GM19324 (cell line): ENCODE measurements around the gene TMEM238L.

ENCODE experiments used
- ATAC-seq: cut with Tn5 transposase; IDR thresholded peaks from one replicate; pipeline ENCODE4 v1.9.1; 2021; ENCODE audit warnings: mild to moderate bottlenecking, moderate library complexity; ENCODE audit not compliant: unreplicated experiment, low FRiP score

Gene TMEM238L

DNA sequence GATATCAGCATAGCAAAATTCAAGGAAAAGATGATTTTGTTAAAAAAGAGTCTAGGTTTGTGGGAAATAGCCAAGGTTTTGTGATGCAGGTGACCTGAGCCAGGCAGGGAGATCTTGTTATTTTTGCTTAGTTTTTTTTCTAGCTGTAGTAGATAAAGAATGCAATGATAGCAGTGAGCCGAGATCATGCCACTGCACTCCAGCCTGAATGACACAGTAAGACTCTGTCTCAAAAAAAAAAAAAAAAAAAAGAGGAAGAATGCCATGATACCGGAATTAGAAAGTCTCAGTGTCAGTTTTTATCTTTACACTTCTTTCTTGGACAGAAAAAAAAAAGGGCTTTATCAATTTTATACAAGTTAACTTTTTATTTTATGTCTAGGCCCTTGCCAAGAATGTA, 27.5 kb downstream of the TMEM238L start:
- no peak for ATAC-seq

DNA sequence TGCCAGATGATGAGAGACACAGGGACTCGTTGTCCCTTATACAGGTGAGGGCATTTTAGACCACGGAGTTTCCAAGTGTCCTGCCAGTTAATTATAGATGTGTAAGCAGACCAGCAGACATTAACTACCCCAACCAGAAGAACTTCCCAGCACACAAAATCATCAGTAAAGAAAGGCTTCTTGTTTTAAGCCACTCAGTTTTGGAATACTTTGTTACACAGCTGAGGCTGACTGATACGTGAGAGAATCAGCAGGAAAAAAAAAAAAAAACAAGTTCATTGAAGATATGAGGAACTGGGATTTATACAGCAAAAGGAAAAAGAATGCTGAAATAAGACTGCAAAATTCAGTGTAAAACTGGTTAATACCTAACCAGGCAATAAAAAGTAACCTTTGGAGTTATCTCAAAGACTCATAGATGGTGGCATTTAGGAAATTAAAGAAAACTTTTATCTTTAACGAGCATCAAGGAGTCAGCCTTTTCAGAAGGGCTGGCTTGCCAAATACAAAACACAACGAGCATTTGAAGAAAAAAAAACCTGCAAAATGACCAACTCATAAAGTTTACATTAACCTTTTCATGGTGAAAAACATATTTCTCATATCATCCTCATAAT, 28.1 kb downstream of the TMEM238L start:
- no peak for ATAC-seq

DNA sequence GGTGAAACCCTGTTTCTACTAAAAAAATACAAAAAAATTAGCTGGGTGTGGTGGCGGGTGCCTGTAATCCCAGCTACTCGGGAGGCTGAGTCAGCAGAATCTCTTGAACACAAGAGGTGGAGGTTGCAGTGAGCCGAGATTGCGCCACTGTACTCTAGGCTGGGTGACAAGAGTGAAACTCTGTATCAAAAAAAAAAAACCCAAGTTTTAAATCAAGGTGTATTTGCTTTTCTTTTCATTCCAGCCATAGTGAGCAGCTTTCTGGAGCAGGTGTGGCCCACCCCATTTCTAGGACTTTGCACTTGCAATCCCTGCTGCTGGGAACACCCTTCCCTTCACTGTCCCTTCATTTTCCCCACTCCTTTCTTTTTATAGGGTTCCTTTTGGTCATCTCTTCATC, 28.8 kb downstream of the TMEM238L start:
- no peak for ATAC-seq

DNA sequence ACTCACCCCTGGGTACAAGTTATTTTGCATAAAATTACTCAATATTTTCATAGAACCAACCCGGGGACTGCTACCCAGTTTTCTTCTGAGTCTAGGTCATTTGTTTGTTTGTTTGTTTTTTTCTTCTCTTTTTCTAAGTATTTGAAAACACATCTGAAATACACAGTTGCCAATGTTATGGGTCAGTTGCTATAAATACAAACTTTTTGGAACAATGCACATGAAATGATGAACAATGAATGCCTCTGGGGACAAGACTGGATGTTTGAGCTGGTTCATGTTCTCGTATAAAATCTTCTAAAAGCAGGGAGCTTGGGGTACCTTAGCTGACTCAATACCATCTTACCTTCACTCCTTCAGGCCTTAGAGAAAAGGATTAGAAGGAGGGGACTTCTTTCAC, 30.5 kb downstream of the TMEM238L start:
- no peak for ATAC-seq

DNA sequence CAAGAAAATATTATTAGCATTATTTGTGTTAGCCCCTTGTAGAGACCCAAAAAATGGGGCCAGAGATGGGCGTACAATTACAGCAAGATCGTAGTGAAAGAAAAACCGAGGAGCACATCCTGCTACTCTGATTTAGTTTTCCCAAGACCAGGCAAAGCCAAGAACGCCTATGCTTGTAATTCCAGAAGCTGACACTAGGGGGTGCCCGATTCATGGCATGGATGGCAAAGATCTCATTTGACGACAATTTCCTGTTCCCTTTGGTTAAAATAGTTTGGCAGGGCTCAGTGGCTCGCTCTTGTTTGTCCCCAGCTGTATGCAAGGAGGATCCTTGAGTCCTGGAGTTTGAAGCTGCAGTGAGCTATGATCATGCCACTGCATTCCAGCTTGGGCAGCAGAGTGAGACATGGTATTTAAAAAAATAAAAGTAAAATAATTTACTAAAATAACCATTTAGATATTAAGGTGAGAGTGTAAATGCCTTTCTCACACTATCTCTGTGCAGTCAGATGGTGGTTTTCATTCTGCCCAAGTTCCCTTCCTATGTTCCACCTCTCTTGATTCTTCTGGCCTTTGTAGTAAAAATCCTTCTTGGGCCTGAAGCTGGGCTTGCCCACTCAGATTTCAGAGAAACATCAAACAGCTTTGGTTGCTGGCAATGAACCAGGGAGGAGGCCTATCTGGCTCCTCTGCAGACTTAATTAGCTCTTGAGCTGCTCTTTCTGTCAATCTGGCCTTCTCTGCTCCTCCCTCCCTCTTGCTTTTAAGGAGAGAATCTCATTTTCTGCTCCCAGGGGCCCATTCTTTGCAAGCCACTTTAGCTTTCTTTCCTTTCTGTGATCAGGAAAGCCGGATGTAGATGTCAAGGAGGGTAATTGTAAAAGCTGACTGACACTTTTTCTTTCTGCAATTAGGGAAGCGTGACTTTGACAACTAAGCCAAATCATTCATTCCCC, 31.2 kb downstream of the TMEM238L start:
- no peak for ATAC-seq

DNA sequence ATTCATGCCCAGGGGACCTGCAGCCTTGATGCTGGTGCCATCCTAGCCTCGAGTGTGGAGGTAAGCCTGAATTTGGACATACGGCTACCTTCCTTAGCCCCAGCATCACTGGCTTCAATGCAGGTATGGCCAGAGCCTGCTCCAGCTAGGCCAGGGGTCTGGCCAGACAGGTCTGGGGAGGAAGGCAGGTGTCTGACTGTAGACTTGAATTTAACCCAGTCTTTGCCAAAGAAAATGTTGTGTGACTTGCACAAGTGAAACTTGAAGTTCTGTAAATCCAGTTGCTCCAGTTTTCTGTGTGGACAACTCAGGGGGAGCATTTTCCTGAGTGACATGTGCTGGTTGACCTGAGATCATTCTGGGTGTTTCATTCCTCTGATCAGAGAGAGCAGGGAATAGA, 32.8 kb downstream of the TMEM238L start:
- ATAC-seq, result no peak

DNA sequence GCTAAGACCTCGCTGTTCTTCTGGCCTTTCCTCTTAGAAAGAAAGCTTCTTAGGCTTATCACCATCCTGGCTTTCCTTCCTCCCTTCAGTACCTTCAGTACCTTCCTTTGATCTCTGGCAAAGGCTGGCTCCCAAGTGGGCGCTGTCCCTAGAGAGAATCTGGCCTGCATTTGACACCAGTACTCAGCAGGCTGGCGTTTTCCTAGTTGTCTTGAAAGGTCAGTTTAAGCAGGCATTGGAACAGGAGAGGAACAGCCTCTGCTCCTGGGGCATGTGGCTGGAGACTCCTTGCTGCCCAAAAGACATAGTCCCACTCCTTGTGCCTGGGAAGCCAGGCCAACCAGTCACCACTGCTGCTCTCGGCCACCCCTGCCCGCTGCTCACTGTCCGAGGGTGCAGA, 34.1 kb downstream of the TMEM238L start:
- no peak for ATAC-seq

DNA sequence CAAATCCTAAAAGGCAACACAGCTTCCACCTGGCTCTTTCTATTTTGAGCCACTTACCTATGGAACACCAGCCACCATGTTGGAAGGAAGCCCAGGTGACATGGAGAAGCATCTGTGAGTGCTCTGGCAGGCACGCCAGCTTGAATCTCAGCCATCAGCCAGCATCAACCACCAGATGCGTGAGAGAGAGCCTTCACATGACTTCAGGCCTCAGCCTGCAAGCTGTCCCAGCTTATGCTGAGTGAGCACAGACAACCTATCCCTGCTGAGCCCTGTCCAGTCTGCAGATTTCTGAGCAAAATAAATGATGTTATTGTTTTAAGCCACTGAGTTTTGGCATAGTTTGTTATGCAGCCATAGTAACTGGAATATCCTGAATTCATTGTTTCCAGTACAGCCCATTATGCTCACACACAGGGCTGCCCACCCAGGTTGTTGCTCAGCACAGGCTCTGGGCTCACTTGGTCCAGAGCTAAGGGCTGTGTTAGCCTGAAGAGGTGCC, 35.1 kb downstream of the TMEM238L start:
- ATAC-seq, result no peak

DNA sequence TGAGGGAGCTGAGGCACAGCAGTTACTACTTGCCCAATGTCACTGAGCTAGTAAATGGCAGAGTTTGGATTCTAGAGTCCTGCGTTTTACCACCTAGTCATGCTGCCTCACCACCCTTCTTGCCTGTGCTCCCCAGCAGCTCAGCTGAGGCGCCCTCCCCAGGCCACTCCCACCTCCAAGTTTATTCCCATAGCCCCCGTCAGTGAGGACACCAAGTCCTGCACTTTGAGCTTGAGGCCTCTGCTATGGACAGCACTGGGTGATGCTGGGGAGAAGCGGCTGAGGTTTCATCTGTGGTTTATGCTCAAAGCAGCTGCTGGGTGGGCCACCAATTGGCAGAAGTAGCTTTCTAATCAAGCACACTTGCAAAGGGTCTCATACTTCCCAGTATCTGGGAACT, 36.7 kb downstream of the TMEM238L start:
- ATAC-seq, result no peak

DNA sequence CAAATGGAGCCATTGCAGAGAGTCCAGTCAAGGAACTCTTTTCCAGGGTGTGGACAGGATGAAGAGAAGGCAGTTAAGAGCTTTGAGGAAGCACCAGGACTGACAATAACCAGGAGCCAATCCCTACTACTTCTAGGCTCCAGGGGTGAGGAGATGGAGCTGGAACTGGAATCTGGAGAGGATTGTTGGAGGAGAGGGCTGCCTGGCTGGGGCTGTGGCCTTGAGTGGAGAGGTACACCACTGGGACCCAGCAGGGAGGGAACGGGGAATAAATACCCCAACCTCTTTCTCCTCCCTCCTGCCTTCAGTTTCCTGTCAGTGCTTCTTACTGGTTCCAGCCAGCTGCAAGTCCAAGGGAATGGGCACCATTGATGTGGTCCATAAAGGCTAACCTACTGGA, 41.9 kb downstream of the TMEM238L start:
- ATAC-seq, result no peak

DNA sequence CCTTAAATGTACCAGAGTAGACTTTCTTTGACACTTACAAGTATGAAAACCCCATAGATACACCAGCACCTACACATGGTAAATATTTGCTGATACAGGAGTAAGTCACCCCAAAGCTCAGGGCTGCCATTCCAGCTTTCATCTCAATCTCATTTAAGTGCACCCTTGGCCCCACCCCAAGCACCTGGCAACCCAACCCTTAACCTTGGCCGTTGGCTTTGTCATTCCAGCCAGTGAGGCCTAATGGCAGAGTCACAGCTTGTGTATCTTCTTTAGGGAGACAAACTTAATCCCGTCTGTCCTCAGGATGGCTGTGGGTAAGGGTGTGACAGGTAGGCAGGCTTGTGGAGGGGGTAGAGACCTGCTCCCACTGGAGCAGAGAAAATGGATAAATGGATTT, 42.6 kb downstream of the TMEM238L start:
- ATAC-seq, result no peak

DNA sequence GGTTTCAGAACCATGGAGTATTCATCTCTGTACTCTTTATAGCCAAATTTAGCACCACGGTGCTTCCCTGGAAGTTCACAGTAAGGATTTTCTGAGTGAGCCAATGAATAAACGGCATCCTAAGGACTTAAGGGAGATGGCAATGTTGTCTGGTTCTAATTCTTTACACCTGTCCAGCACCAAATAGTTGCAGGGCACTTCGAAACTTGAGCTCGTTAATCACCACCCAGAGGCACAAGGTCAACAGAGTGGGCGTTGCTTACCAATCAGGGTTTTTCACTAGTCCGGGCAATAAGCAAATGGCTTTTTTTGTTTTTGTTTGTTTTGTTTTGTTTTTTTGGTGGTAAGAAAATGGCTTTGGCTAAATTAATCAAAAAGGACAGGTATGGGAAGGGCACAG, 45.8 kb downstream of the TMEM238L start:
- no peak for ATAC-seq

DNA sequence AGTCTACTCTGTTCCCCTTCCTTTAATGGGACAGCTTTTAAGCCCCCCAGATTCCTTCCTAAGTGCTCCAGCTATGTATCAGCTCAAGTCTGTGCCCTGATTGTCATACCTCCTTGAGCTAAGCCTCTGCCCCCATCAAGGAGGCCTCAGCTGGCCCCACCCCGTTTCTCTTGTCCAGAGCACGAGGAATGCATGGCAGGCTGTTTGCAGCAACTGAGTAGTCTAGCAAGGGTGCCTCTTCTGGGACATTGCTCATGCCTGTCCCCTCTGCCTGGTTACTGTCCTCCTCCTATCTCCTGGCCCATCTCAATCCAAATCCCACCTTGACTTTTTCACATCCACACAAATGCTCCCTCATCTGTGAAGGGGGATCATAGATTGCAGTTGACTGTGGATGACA, 46.3 kb downstream of the TMEM238L start:
- ATAC-seq, result no peak

DNA sequence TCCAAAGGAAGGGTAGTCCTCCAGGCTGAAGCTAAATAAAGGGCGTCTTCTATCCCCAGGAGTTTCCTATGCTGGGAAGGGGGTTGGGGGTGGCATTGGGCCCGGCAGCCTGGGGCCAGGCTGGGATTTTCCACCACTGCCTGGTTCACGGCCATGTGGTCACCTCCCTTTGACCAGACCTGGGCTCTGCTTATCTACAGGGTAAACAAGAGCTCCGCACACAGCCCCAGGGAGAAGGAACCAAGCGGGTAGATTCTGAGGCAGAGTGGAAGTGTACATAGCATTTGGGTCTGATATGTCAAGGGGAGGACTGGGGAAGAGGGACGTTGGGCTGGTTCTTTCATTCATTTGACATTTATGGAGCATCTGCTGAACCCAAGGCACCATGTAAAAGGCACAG, 46.8 kb downstream of the TMEM238L start:
- no peak for ATAC-seq

DNA sequence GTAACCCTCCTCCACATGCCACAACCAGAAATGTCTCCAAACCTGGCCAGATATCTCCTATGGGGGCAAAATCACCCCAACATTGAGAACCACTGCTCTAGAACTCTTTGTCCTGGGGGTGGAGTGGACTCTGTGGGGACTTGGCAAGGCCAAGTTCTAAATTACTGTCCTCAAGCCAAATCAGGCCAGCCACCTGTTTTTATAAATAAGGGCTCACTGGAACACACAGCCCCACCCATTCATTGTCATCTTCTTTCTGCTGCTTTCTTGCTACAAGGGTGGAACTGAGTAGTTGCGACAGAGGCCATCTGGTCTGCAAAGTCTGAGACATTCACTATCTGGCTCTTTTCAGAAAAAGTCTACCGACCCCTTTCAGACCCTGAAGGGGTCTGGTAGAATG, 47.3 kb downstream of the TMEM238L start:
- no peak for ATAC-seq

DNA sequence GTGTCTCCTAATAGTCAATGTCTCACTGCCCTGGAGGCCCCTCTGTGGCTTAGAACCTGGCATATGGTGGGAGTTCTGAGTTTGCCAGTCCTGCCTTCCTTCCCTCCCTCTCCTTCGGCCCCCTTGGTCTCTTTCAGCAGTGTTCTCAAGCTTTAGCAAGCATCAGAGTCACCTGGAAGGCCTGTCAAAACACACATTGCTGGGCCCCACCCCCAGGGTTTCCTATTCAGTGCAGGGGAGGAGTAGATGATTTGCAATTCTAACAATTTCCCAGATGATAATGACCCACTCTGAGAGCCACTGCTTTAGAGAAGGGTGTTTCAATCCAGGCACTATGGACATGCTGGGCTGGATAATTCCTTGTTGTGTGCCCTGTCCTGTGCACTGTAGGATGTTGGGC, 47.7 kb downstream of the TMEM238L start:
- ATAC-seq, result no peak

DNA sequence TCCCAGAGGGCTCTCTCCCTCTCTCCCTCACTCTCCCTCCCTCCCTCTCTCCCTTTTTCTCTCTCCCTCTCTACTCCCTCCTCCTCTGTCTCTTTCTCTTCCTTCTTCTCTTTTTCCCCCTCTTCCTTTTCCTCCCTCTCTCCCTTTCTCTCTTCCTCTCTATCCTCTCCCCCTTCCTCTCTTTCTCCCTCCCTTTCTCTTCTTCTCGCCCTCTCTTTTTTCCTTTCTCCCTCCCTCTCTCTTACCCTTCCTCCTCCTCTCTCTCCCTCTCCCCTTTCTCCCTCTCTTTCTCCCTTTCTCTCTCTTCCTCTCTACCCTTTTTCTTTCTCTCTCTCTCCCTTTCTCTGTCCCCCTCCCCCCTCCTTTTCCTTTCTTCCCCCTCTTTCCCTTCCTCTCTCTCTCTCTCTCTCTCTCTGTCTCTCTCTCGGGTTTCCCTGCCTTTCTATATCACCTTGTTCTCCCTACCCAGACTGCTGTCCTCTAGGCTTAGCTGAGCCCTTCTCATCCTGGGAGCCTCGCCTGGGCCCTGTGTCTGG, 48.2 kb downstream of the TMEM238L start:
- no peak for ATAC-seq

DNA sequence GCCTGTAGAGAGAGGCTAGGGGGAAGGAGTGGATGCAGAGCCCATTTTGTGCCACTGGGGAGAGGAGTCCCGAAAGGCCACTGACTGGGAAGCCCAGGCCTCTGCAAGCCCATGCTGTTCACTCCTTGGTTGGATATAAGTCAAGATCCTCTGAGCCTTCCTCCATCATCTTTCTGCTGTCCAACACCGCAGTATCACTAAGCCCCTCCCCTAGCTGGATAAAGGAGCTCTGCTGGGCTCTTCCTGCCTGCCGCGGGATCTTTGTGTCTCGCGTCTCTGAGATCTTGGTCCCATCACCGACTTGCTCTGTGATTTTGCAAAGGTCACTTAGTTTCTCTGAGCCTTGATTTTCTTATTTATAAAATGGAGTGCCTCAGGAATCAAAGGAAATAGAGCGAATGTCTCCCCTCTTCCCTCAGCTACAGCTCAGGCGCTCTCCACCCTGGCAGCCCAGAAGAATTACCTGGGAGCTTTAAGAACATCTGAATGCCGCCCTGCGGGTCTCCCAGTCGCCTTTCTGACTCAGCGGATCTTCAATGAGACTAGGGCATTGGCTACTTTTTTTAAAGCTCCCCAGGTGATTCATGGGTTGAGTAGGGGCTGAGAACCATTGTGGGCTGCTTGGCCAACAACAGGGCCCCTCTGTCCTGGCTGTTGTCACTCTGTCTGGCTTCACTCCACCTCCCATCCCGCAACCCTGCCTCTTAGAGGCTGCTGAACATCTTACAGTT, 48.9 kb downstream of the TMEM238L start:
- no peak for ATAC-seq

DNA sequence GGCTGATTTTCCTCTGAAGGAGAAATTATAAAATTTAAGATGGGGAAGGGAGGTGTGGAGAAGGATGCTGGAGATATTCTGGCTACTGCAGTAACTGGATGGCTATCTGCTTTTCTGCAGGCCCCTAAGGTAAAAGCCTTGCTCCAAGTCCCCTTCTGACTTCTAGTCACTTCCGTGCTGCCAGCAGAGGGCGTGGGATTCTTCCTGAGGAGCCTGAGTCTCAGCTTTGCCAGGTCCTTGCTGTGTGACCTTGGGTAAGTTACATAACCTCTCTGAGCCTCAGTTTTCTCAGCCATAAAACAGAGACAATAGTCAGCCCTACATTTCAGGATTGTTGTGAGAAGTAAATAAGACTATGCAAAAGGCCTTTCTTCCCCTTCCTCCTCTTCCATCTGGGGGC, 49.8 kb downstream of the TMEM238L start:
- no peak for ATAC-seq

DNA sequence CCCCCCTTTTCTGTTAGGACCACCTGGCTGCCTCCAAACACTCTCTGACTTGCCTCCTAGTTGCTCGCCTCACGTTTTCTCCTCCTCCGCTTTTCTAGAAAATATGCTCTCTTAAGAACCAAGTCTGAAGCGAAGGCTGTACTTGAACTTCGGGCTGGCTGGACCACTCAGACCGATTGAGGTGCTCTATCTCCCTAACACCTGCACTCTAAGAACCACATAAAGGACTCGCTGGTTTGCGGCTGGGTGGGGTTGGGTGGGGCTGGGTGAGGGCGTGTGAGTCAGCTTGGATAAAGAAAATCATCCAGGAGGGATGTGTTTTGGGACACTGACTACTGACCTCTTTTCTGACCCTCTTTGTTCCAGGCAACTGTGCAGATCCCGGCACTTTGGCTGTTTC, 51.2 kb downstream of the TMEM238L start:
- no peak for ATAC-seq

DNA sequence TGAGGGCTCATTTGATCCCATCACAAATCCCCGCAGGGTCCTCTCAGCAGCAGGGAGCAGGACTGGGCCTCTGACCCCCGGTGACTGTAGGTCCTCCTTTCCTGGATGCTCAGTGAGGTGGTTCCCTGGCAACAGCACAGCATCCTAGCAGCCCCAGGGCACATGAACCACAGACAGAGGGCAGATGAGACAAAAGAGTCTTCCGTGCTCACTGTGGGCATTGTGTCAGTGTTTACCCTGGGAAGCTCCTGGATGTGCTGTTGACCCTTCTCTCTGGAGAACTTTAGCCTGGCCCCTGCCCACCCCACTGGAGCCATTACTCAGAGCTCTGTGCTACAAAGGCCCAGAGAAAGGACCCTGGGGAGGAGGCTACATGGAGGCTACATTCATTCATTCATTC, 52.3 kb downstream of the TMEM238L start:
- no peak for ATAC-seq
